ENCODE measurements around the gene KCTD20.
"Not testable (repeated sequence)": the region's sequence is repeated elsewhere in the genome, so short reads cannot be mapped to it uniquely, and the experiment has no call there.

KCTD20 gene

GRCh38 chr6:36449173-36449572 is 6.4 kb downstream of the KCTD20 start:
- not testable (repeated sequence) for H3K36me3 ChIP-seq (ENCODE audit: control insufficient read depth, low read depth, low read length); H3K27me3 ChIP-seq (ENCODE audit: control insufficient read depth, insufficient read depth, low read length)

GRCh38 chr6:36452897-36453296 is 10.1 kb downstream of the KCTD20 start:
- H3K27me3 ChIP-seq (ENCODE audit: control insufficient read depth, insufficient read depth, low read length); H3K9me3 ChIP-seq (ENCODE audit: control insufficient read depth, low read depth, low read length); H3K36me3 ChIP-seq (ENCODE audit: control insufficient read depth, low read depth, low read length); H3K4me3 ChIP-seq (ENCODE audit: low read length); H3K27ac ChIP-seq (ENCODE audit: low read length); H3K4me1 ChIP-seq (ENCODE audit: control insufficient read depth, low read depth, low read length); H3K9ac ChIP-seq (ENCODE audit: low read length): not testable (repeated sequence)

More at GRCh38 chr6:36449173-36449572, 6.4 kb downstream of the KCTD20 start:
- not testable (repeated sequence) for H3K9me3 ChIP-seq (ENCODE audit: control insufficient read depth, low read depth, low read length); H3K4me3 ChIP-seq (ENCODE audit: low read length); H3K27ac ChIP-seq (ENCODE audit: low read length); H3K9ac ChIP-seq (ENCODE audit: low read length); H3K4me1 ChIP-seq (ENCODE audit: control insufficient read depth, low read depth, low read length)

- Histone ChIP-seq H3K4me1 (ENCODE audit: control insufficient read depth, low read depth, low read length) (no peaks in the 10 kb centered on the region), H3K36me3 (ENCODE audit: control insufficient read depth, low read depth, low read length) (no peaks in the 10 kb centered on the region), H3K27ac (ENCODE audit: low read length) (no peak overlapping the region), H3K9ac (ENCODE audit: low read length) (no peak overlapping the region), H3K4me3 (ENCODE audit: low read length) (no peak overlapping the region), H3K9me3 (ENCODE audit: control insufficient read depth, low read depth, low read length) (no peaks in the 10 kb centered on the region), H3K27me3 (ENCODE audit: control insufficient read depth, insufficient read depth, low read length) (no peaks in the 10 kb centered on the region)
These were observed 12.8 kb downstream of the KCTD20 start for GRCh38 chr6:36455486-36456027.

GRCh38 chr6:36459501-36459900 is 16.7 kb downstream of the KCTD20 start:
- Histone ChIP-seq H3K36me3 (ENCODE audit: control insufficient read depth, low read depth, low read length) (no peaks in the 10 kb centered on the region), H3K27me3 (ENCODE audit: control insufficient read depth, insufficient read depth, low read length) (no peaks in the 10 kb centered on the region), H3K9ac (ENCODE audit: low read length) (no peak overlapping the region), H3K4me3 (ENCODE audit: low read length) (no peak overlapping the region), H3K4me1 (ENCODE audit: control insufficient read depth, low read depth, low read length) (peaks cover 11% of the 10 kb centered on the region), H3K9me3 (ENCODE audit: control insufficient read depth, low read depth, low read length) (no peaks in the 10 kb centered on the region), H3K27ac (ENCODE audit: low read length) (no peak overlapping the region)

- Histone ChIP-seq H3K27me3 (ENCODE audit: control insufficient read depth, insufficient read depth, low read length) (no peaks in the 10 kb centered on the region), H3K9ac (ENCODE audit: low read length) (no peak overlapping the region), H3K4me3 (ENCODE audit: low read length) (no peak overlapping the region), H3K4me1 (ENCODE audit: control insufficient read depth, low read depth, low read length) (peaks cover 11% of the 10 kb centered on the region), H3K27ac (ENCODE audit: low read length) (no peak overlapping the region), H3K36me3 (ENCODE audit: control insufficient read depth, low read depth, low read length) (no peaks in the 10 kb centered on the region), H3K9me3 (ENCODE audit: control insufficient read depth, low read depth, low read length) (no peaks in the 10 kb centered on the region)
These were observed 18.1 kb downstream of the KCTD20 start for GRCh38 chr6:36460916-36461315.

GRCh38 chr6:36461646-36462045 is 18.8 kb downstream of the KCTD20 start:
- Histone ChIP-seq H3K4me1 (ENCODE audit: control insufficient read depth, low read depth, low read length) (peaks cover 11% of the 10 kb centered on the region), H3K9ac (ENCODE audit: low read length) (no peak overlapping the region), H3K27ac (ENCODE audit: low read length) (no peak overlapping the region), H3K27me3 (ENCODE audit: control insufficient read depth, insufficient read depth, low read length) (no peaks in the 10 kb centered on the region), H3K36me3 (ENCODE audit: control insufficient read depth, low read depth, low read length) (no peaks in the 10 kb centered on the region), H3K4me3 (ENCODE audit: low read length) (no peak overlapping the region), H3K9me3 (ENCODE audit: control insufficient read depth, low read depth, low read length) (no peaks in the 10 kb centered on the region)

- Histone ChIP-seq H3K27me3 (ENCODE audit: control insufficient read depth, insufficient read depth, low read length) (no peaks in the 10 kb centered on the region), H3K27ac (ENCODE audit: low read length) (no peak overlapping the region)
These were observed 20.9 kb downstream of the KCTD20 start for GRCh38 chr6:36463676-36464075.

GRCh38 chr6:36464233-36464632 is 21.4 kb downstream of the KCTD20 start:
- H3K4me3 ChIP-seq (ENCODE audit: low read length): no peak overlapping the region
- no peak overlapping the region for H3K27ac ChIP-seq (ENCODE audit: low read length)
- no peak overlapping the region for H3K9ac ChIP-seq (ENCODE audit: low read length)
- no peaks in the 10 kb centered on the region for H3K27me3 ChIP-seq (ENCODE audit: control insufficient read depth, insufficient read depth, low read length)
- peaks cover 11% of the 10 kb centered on the region for H3K4me1 ChIP-seq (ENCODE audit: control insufficient read depth, low read depth, low read length)
- no peaks in the 10 kb centered on the region for H3K36me3 ChIP-seq (ENCODE audit: control insufficient read depth, low read depth, low read length)
- H3K9me3 ChIP-seq (ENCODE audit: control insufficient read depth, low read depth, low read length): no peaks in the 10 kb centered on the region

More at GRCh38 chr6:36463676-36464075, 20.9 kb downstream of the KCTD20 start:
- Histone ChIP-seq H3K9ac (ENCODE audit: low read length) (no peak overlapping the region), H3K9me3 (ENCODE audit: control insufficient read depth, low read depth, low read length) (no peaks in the 10 kb centered on the region), H3K4me3 (ENCODE audit: low read length) (no peak overlapping the region), H3K36me3 (ENCODE audit: control insufficient read depth, low read depth, low read length) (no peaks in the 10 kb centered on the region), H3K4me1 (ENCODE audit: control insufficient read depth, low read depth, low read length) (peaks cover 11% of the 10 kb centered on the region)

GRCh38 chr6:36467625-36468024 is 24.8 kb downstream of the KCTD20 start:
- no peaks in the 10 kb centered on the region for H3K9me3 ChIP-seq (ENCODE audit: control insufficient read depth, low read depth, low read length)
- H3K4me1 ChIP-seq (ENCODE audit: control insufficient read depth, low read depth, low read length): peaks cover 11% of the 10 kb centered on the region
- H3K36me3 ChIP-seq (ENCODE audit: control insufficient read depth, low read depth, low read length): peaks cover 8% of the 10 kb centered on the region
- no peak overlapping the region for H3K9ac ChIP-seq (ENCODE audit: low read length)
- no peaks in the 10 kb centered on the region for H3K27me3 ChIP-seq (ENCODE audit: control insufficient read depth, insufficient read depth, low read length)
- H3K4me3 ChIP-seq (ENCODE audit: low read length): no peak overlapping the region
- no peak overlapping the region for H3K27ac ChIP-seq (ENCODE audit: low read length)

- no peaks in the 10 kb centered on the region for H3K4me1 ChIP-seq (ENCODE audit: control insufficient read depth, low read depth, low read length)
- no peak overlapping the region for H3K27ac ChIP-seq (ENCODE audit: low read length)
- no peak overlapping the region for H3K9ac ChIP-seq (ENCODE audit: low read length)
- H3K27me3 ChIP-seq (ENCODE audit: control insufficient read depth, insufficient read depth, low read length): no peaks in the 10 kb centered on the region
- no peaks in the 10 kb centered on the region for H3K9me3 ChIP-seq (ENCODE audit: control insufficient read depth, low read depth, low read length)
- H3K4me3 ChIP-seq (ENCODE audit: low read length): no peak overlapping the region
- H3K36me3 ChIP-seq (ENCODE audit: control insufficient read depth, low read depth, low read length): peaks cover 8% of the 10 kb centered on the region
These were observed 26.4 kb downstream of the KCTD20 start for GRCh38 chr6:36469148-36469661.

- H3K9ac ChIP-seq (ENCODE audit: low read length): no peak overlapping the region
- no peaks in the 10 kb centered on the region for H3K4me1 ChIP-seq (ENCODE audit: control insufficient read depth, low read depth, low read length)
- H3K27ac ChIP-seq (ENCODE audit: low read length): no peak overlapping the region
- no peaks in the 10 kb centered on the region for H3K27me3 ChIP-seq (ENCODE audit: control insufficient read depth, insufficient read depth, low read length)
- H3K9me3 ChIP-seq (ENCODE audit: control insufficient read depth, low read depth, low read length): no peaks in the 10 kb centered on the region
- peaks cover 11% of the 10 kb centered on the region for H3K36me3 ChIP-seq (ENCODE audit: control insufficient read depth, low read depth, low read length)
- H3K4me3 ChIP-seq (ENCODE audit: low read length): no peak overlapping the region
These were observed 27.1 kb downstream of the KCTD20 start for GRCh38 chr6:36469946-36470345.

- H3K9ac ChIP-seq (ENCODE audit: low read length): no peak overlapping the region
- H3K27ac ChIP-seq (ENCODE audit: low read length): no peak overlapping the region
These were observed 35.3 kb downstream of the KCTD20 start for GRCh38 chr6:36478051-36478526.

More at GRCh38 chr6:36478051-36478526, 35.3 kb downstream of the KCTD20 start:
- Histone ChIP-seq H3K36me3 (ENCODE audit: control insufficient read depth, low read depth, low read length) (peaks cover 14% of the 10 kb centered on the region), H3K4me1 (ENCODE audit: control insufficient read depth, low read depth, low read length) (no peaks in the 10 kb centered on the region), H3K27me3 (ENCODE audit: control insufficient read depth, insufficient read depth, low read length) (no peaks in the 10 kb centered on the region), H3K9me3 (ENCODE audit: control insufficient read depth, low read depth, low read length) (no peaks in the 10 kb centered on the region), H3K4me3 (ENCODE audit: low read length) (no peak overlapping the region)
